Activated T-helper 1 cell treated with anti-CD3 and anti-CD28 coated beads, Interleukin-2, amount 50 U/mL, for 16 hours (primary cell): ENCODE measurements around the gene FAM184B.
"Not testable (repeated sequence)": the region's sequence is repeated elsewhere in the genome, so short reads cannot be mapped to it uniquely, and the experiment has no call there.

Source experiments
- DNase-seq, 2 donors: peaks; one replicate each; pipeline ENCODE4 v3.0.0-alpha.2; 2020; ENCODE audit warnings: low read depth in 1 of 2, low spot score in 1 of 2

The FAM184B gene

GRCh38 chr4:17687237-17687857, 94.1 kb downstream of the FAM184B start:
- DNase-seq, result no peak

GRCh38 chr4:17684648-17685047, 96.8 kb downstream of the FAM184B start:
- DNase-seq, result not testable (repeated sequence)

GRCh38 chr4:17682222-17682566, 99.2 kb downstream of the FAM184B start:
- no peak for DNase-seq

GRCh38 chr4:17681281-17682221, 99.9 kb downstream of the FAM184B start:
- no peak for DNase-seq

GRCh38 chr4:17680559-17681280, 100.7 kb downstream of the FAM184B start:
- no peak for DNase-seq

- no peak for DNase-seq
Observed at GRCh38 chr4:17670423-17670822, 111.0 kb downstream of the FAM184B start.

- DNase-seq, result no peak
Observed at GRCh38 chr4:17667653-17668201, 113.7 kb downstream of the FAM184B start.

DNA sequence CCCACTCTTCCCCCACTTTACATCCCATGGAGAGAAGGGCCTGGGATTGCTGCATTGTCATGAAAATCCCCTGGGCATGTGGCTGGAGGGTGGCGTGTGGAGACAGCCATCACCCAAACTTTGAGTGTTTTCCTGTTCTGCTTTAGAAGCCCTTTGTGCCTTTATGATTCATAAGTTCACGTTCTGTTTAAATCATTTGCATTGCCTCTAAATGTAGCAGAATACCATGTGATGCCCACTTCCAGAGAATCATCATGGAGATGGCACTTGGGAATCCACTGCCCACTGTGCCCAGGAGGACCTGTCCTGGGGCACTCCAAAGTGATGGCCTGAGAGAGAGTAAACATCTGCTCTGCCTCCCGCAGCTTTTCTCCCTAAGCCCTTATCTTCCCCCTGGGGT, 114.2 kb downstream of the FAM184B start:
- no peak for DNase-seq

GRCh38 chr4:17665852-17666251, 115.6 kb downstream of the FAM184B start:
- DNase-seq, result no peak

GRCh38 chr4:17665346-17665745, 116.1 kb downstream of the FAM184B start:
- no peak for DNase-seq

GRCh38 chr4:17664755-17665154, 116.7 kb downstream of the FAM184B start:
- DNase-seq, result no peak

DNA sequence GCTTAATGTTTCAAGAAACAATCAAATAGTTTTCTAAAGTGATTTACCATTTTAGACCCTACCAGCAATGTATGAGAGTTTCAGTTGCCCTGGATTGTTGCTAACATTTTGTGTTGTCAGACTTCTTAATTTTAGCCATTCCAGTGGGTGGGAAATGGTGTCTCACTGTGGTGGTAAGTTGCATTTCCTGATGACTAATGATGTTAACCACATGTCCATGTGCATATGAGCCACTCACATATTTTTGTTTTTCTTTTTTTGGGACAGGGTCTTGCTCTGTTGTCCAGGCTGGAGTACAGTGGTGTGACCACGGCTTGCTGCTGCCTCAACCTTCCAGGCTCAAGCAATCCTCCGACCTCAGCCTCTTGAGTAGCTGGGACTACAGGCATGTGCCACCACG, 118.7 kb downstream of the FAM184B start:
- DNase-seq, result no peak

DNA sequence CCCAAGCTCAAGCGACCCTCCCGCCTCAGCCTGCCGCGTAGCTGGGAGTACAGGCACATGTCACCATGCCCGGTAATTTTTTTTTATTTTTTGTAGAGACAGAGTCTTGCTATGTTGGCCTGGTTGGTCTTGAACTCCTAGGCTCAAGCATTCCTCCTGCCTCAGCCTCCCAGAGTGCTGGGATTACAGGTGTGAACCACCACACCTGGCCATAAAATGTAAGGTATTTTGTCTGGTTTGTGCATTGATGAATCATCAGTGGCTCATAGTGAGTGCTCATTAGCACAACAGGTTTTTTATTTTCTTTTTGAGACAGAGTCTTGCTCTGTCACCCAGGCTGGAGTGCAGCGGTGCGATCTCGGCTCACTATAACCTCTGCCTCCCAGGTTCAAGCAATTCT, 122.2 kb downstream of the FAM184B start:
- DNase-seq, result not testable (repeated sequence)

- no peak for DNase-seq
Observed at GRCh38 chr4:17657849-17658248, 123.6 kb downstream of the FAM184B start.

DNA sequence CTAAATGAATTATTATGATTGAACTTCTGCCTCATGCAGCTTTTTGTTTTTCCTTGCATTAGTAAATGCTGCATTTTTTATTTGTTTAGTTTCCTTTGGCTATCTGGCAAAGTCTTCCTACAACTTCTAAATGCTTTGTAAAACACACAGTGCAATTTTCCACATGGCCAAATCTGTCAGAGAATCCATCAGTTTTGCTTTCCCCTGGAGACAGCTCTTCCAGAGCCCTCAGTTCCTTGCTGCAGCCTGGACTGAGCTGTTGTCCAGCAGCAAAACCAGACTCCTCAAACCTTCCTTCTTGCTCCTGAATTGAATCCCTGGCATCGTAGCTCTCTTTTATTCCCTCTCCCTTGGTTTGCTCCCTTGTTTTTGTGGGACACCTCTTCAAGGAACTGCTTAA, 124.3 kb downstream of the FAM184B start:
- DNase-seq, result no peak

DNA sequence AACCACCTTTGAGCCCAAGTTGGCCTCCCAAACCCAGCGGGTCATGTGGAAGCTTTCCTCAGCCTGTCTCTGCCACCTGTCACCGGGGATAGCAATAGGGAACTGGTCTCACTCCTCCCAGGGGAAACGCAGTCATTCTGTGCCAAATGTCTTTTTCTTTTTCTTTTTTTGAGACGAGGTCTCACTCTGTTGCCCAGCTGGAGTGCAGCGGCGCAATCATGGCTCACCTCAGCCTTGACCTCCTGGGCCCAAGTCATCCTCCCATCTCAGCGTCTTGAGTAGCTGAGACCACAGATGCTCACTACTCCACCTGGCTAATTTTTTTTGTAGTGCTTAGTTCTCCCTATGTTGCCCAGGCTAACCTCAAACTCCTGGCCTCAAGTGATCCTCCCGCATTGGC, 126.7 kb downstream of the FAM184B start:
- DNase-seq, result no peak

DNA sequence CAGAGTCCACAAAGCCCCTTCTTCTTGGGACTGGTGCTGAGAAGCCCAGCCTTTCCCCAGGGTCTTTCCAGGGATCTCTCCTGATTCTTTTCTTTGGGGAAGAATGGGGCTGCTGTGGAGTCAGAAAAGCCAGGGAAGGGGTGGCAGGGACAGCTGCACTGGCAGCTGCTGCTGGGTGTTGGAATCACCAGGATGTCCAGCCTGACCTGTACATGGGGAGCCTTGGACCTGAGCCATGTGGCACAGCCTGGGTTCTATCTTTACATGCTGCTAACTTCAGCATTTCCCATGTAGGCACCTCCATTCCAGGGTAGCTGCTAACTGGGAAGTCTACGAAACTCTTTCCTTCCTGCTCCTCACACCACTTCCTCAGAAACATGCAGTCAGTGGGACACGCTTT, 131.0 kb downstream of the FAM184B start:
- DNase-seq, result no peak

DNA sequence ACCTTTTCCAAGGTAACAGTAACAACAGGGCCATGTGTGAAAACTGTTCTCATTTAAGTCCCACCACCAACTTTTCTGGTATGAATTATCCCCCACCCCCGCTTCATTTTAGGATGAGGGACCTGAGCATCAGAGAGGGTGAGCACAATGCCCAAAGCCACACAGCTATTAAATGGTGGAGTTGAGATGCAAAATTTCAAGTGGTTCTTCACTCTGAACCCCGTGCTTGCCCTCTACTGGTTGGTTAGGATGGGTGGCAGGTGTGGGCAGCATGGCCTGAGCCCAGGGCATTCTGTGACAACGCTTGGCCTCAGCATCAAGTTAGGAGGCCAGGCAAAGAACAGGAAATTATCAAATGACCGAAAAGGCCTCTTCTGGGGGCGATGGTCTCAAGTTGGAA, 133.5 kb downstream of the FAM184B start:
- DNase-seq, result no peak

DNA sequence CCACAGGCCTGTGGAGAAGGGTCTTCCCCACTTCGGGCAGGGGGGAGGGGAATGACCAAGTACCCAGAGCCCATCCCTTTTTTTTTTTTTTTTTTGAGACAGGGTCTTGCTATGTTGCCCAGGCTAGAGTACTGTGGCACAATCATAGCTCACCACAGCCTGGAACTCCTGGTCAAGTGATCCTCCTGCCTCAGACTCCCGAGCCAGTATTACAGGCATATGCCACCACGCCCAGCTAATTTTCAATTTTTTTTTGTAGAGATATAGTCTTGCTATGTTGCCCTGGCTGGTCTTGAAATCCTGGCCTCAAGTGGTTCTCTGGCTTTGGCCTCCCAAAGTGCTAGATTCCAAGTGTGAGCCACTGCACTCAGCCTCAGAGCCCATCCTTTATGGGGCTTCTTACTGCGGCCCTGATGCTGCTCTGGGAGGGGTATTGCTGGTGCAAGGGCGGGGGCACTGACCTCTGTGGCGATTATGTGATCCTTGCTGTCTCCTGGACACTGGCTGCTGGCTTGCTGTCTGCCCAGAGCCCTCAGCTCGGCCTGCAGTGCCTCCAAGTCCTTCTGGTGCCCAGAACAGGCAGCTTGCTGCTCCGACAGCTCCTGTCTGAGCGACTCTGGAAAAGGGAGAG, 134.1 kb downstream of the FAM184B start:
- no peak for DNase-seq

DNA sequence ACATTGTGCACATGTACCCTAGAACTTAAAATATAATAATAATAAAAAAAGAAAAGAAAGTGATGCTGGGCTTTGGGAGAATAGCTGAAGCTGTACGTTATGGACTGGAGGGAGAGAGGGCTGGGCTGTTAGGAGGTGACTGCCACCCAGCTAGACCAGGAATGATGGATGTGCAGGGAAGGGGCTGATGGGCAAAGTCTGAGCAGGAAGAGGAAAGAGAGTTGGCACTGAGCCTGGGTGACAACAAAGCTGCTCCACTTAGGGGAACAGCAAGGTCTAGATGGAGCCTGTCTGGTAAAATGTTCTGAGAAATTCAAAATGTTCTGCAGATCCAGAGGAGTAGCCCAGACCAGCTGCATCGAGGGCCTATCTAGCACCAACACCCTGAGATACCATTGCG, 134.7 kb downstream of the FAM184B start:
- no peak for DNase-seq

- DNase-seq, result no peak
Observed at GRCh38 chr4:17642398-17642783, 139.0 kb downstream of the FAM184B start.
